ENCODE measurements around the gene ECHDC3.

- no peak for TF ChIP-seq POLR2AphosphoS5 (IDR thresholded peaks at IDR 0.05)
- TF ChIP-seq, protein P1, sequence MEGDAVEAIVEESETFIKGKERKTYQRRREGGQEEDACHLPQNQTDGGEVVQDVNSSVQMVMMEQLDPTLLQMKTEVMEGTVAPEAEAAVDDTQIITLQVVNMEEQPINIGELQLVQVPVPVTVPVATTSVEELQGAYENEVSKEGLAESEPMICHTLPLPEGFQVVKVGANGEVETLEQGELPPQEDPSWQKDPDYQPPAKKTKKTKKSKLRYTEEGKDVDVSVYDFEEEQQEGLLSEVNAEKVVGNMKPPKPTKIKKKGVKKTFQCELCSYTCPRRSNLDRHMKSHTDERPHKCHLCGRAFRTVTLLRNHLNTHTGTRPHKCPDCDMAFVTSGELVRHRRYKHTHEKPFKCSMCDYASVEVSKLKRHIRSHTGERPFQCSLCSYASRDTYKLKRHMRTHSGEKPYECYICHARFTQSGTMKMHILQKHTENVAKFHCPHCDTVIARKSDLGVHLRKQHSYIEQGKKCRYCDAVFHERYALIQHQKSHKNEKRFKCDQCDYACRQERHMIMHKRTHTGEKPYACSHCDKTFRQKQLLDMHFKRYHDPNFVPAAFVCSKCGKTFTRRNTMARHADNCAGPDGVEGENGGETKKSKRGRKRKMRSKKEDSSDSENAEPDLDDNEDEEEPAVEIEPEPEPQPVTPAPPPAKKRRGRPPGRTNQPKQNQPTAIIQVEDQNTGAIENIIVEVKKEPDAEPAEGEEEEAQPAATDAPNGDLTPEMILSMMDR (IDR thresholded peaks at IDR 0.05), result no peak
Observed at GRCh38 chr10:11798845-11799735, 56.9 kb downstream of the ECHDC3 start.

Data from esophagus muscularis mucosa (tissue), 3 donors.